HG03521 (cell line): ENCODE data around the gene FBLN2.
"Not testable (repeated sequence)": the region's sequence is repeated elsewhere in the genome, so short reads cannot be mapped to it uniquely, and the experiment has no call there.

Experiments used
- ATAC-seq: cut with Tn5 transposase; IDR thresholded peaks from one replicate; pipeline ENCODE4 v1.9.1; 2021; ENCODE audit warnings: mild to moderate bottlenecking, moderate library complexity; ENCODE audit not compliant: unreplicated experiment

The FBLN2 gene

DNA sequence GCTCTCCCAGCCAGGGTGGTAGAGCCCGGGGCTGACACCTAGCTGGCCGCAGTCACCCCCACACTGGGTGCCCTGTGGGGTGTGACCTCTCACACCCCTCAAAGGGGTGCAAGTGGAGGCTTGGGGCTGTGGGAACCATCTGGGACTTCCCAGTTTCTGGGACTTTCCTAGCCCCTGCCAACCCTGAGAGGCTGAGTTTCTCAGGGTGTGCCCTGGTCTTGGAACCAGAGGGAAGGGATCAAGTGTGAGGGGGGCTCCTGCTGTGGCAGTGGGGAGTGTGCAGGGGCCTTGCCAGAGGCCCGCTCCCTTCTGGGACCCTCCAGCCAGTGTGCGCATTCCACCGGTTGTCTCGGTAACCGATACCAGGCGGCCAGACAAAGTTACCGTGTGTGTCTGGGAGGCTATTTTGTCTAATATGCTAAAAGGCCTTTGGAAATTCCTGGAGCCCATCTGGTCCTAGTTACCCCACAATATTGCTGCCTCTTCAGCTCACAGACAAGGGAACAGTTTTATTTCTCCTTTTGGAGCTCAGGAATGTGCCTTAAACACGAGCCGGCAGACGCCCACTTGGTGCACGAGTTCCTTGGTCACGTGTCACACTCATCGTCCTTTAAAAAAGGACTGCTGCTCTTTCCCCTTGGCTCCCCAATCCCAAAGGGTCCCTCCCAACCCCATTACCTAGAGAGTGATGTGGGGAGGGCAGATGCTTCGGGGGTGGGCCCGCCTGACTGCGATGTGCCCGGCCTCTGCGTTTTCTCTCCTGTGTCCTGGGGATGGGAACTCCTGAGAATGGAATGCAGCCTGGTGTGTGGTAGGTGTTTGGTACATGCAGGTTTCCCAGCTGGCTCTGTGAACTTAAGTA lies 35.6 kb upstream of the FBLN2 start:
- ATAC-seq = no peak

GRCh38 chr3:13513913-13514517 lies 34.9 kb upstream of the FBLN2 start:
- ATAC-seq = no peak

DNA sequence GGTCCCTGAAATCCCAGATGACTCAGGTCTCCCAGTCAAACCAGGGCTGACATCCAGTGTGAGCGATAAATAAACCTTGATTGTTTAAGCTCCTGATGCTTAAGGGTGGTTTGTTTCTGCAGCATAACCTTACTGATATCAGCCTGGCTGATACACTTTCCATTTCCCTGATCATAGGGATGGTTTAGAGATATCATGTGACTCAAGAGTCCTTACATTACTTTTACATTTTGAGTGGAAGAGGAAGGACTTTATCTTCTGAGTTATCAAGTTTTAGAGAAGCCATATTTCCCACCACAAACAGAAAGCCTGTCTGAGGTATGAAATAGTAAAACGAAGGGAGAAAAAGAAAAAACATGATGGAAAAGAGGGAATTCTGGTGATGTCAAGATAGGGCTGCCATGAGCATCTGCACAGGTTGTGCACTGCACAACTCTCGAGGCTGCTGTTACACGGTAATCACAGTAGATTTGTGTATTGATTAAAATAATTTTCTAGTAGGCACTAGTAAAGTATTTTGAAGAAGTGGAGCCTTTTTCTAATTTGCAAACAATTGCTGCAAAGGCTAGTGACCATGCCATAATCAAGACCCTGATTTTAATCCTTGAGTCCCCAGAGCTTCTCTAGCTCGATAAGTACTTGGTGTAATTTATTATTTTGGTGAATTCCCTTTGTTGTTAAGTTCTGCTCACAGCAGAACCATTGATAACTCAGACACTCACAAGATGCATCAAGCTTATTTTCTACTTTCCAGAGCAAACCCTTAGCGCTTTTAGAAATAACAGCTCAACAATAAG lies 34.1 kb upstream of the FBLN2 start:
- no peak for ATAC-seq

DNA sequence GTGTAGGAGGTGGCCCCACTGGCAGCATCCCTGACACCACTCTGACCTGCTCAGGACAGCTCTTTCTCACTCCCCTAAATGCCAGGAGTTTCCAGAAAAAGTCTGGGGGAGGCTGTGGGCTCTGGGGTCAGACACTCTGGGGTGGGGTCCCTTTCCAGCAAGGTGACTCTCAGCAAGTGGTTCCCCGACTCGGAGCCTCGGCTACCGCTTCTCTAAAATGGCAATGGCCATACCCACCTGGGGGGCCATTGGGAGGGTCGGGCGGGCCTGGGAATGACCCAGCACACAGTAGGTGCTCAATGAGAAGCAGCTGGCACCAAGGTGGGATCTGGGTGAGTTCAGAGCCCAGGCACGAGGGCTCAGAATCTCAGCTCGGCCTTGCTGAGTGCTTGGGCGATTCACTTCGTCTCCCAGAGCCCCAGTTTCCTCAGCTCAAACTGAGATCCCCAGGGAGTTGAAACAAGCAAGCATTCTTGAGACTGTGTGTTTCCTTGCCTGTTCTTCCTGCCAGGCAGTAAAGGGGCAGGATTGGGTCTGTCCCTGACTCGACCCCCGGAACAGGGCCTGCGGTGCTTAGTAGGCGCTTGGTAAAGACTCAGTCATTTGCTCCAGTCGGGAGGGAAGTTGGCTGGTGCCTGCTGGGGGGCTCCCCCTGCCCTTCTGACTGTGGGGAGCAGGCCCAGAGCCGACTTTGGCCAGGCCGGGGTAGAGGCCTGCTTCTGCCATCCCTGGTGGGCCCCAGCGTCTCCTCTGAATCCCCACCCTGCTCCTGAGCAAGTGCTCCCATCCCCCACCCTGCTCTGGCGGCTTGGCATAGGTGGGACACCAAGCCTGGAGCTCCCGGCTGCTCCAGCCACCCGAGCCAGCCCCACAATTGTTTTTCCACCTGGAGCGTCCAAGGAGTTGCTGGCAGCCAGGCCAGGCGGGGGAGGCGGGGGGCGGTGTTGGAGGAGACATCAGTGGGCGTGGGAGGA lies 32.9 kb upstream of the FBLN2 start:
- ATAC-seq = no peak

DNA sequence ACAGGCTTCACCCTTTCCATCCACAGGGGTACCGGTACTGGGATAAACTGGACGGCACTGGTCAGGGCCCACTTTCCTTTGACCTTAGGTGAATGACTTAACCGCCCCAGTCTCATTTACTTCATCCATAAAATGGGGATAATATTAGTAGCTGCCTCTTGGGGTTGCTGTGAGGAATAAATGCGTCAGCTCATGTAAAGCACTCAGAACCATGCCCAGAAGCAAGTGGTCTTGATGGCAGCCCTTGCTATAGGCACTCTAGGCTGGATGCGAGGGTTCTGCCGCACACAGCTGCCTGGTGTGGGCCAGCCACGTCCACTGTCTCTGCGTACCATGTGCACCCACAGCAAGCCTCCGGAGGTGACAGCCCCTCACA lies 32.2 kb upstream of the FBLN2 start:
- ATAC-seq = no peak

GRCh38 chr3:13517253-13517977 lies 31.5 kb upstream of the FBLN2 start:
- no peak for ATAC-seq

- no peak for ATAC-seq
These were observed 30.4 kb upstream of the FBLN2 start for GRCh38 chr3:13518516-13518953.

- no peak for ATAC-seq
These were observed 29.7 kb upstream of the FBLN2 start for GRCh38 chr3:13519006-13519791.

DNA sequence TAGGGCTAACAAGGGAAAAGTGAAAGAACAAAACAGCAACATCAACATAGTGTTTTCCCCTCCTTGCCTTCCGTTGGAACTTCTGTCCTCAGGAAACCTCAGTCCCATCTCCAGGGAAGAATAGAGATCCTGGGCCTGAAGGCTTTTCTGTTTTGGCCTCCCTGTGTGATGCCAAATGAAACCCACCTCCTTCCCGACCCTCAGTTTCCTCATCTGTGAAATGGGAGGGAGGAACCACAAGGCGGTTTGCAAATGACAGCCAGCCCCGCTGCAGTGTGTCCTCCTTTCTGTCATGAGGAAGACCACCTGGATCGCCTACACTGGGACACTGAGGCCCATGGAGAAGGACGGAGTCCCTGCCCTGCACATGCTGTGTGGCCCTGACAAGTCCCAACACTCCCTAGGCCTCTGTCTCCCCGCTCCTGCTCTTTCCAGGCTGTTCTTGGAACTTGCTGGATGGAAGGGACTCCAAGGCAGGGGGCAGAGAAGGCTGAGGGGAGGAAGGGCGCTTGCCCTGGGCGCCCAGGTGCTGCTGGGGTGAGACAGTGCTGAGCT lies 28.5 kb upstream of the FBLN2 start:
- no peak for ATAC-seq

DNA sequence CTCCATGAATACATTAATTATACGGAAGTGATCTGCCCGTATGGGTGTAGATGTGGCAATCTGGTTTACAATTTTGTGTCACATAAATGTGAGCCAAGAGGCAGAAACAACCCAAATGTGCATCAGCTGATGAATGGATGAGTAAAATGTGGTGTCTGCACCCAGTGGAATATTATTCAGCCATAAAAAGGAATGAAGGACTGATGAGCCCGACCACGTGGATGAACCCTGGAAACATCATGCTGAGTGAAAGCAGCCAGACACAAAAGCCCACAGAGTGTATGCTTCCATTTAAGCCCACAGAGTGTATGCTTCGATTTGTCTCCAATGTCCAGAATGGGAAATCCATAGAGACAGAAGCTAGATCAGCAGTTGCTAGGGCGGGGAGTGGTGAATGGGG lies 27.6 kb upstream of the FBLN2 start:
- ATAC-seq = no peak

GRCh38 chr3:13521749-13522148 lies 27.2 kb upstream of the FBLN2 start:
- ATAC-seq = not testable (repeated sequence)

- ATAC-seq = no peak
These were observed 26.7 kb upstream of the FBLN2 start for GRCh38 chr3:13522236-13522635.

DNA sequence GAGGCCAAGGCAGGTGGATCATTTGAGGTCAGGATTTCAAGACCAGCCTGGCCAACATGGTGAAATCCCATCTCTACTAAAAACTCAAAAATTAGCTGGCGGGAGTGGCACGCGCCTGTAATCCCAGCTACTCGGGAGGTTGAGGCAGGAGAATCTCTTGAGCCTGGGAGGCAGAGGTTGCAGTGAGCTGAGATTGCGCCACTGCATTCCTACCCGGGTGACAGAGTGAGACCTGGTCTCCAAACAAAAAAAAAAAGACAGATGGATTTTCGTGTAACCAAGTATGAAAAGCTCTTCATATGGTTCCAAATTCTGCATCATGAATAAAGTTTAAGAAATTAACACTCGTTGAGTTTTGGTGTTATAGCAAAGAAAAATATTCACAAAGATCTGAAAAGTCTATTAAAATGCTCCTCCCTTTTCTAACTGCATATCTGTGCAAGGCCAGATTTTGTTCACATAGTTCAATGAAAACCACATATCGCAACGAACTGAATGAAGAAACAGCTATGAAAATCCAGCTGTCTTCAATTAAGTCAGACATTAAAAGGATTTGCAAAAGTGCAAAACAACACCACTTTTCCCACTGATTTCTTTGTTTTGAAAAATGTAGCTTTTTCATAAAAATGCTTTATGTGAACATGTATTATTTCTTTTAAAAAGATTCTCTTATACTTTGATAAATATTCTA lies 23.8 kb upstream of the FBLN2 start:
- ATAC-seq = no peak

DNA sequence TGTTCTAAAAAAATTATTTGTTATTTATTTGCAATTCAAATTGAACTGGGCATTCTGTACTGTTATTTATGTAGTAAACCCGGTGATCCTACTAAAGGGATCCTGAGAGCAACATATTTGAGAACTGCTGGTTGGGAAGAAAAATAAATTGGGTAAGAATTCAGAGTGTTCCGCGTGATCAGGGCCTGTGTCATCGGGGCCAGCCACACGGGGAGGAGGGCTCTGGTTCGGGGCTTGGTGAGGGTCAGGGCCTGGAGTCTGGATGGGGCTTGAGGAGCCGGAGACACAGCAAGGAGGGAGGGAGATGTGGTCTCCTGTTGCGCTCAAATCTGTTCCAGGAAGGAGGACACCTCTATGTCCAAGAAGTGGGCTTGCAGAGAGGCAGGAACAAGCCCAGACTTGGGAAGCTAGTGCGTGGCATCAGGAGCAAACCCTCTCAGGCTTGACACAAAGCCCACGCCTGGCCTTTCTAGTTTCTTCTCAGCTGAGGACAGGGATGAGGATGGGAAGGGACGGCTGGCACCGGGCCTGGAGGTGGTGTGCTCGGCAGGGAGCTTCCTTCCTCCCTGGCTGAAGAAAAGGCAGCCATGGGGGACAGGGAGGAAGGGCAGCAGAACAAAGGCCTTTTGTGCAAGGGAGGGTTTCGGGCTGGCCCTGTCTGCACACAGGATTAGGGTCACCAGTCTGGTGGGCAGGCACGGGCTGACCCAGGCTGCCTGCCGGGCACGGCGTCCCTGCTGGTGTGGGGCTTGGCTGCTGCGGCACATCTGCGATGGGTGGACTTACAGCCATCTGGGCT lies 22.9 kb upstream of the FBLN2 start:
- no peak for ATAC-seq

GRCh38 chr3:13526626-13526949 lies 22.3 kb upstream of the FBLN2 start:
- ATAC-seq = no peak

DNA sequence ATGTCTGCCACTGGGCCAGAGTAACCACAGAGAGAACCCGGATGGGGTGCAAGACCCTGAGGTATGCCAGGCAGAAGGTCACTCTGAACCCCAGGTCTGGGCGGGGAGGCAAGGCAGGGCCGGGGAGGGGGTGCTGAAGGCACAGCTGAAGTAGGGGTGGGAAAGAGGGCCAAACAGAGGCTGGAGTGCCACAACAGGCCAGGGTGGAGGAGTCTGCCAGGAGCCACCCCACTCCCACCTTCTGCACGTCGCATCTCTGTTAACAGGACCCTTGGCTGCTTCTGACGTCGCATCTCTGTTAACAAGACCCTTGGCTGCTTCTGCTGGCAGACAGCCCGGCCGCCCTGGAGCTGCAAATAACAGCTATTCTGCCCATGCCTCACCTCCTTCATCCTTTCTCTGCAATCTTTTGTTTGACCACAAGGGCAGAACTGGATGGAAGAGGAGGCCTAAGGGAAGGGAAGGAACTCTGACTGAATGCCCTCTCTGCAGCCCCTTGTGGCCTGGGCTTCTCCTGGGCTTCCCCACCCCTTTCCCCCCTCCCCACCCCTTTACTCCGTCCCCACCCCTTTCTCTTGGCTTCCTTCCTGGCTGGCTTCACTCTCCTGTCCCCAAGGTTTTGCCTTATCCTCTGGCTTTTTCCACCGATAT lies 20.6 kb upstream of the FBLN2 start:
- ATAC-seq = no peak
